CD4-positive, alpha-beta T cell treated with Interleukin-15 for 1 hour (primary cell): ENCODE results near the gene CCT5.

Source experiments
- DNase-seq: peaks from one replicate; pipeline ENCODE4 v3.0.0-alpha.2; 2020

CCT5 gene

GRCh38 chr5:10249948-10250805, at the start of gene CCT5:
Gene CCT5 (plus strand): TSS chr5:10250280. CDS start chr5:10250341, 61 bp downstream.
- DNase-seq = peak; percentile 96

DNA sequence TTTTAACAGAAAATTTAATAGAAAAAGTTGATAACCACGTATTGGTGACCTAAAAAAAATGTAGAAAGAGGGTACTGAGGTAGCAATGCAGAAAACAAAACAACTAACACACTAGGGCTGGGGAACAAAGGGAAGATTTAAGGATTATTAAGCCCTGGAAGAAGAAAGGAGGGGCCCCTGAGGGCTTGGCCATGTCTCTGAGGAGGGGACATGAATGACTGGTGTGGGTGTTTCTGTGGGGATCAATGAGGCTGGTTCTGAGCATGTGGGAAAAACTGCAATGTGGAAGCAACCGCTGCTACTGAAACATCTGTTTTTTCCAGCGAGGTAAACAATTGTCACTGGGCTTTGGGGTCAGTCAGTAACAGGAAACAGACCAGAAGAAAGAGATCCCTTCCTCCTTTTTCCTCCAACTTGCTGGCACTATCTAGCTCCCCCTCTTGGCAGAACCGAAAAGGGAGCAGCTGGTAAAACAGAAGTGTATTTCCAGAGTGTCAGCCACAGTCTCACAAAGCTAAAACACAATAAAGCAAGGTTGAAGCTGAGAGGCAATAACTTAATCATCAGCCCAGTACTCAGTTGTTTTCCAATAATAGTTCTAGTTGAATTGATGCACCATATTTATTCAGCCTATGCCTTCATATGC, 48.7 kb upstream of the CCT5 start:
- DNase-seq = no peak

GRCh38 chr5:10202089-10202910, 47.8 kb upstream of the CCT5 start:
- no peak for DNase-seq

DNA sequence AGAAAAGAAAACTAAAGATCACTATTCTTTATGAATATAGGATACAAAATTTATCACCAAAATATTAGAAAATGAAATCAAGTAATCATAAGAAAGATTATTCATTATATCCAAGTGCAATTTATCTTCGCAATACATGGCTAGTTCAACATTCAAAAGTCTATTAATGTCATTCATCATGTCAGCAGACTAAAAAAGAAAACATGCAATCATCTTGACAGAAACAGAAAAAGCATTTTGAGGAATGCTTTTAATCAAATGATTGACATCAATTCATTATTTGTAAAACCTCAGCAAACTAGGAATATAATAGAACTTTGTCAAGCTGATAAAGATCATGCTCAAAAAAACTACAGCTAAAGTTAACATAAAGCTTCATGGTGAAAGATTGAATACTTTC, 41.1 kb upstream of the CCT5 start:
- no peak for DNase-seq

DNA sequence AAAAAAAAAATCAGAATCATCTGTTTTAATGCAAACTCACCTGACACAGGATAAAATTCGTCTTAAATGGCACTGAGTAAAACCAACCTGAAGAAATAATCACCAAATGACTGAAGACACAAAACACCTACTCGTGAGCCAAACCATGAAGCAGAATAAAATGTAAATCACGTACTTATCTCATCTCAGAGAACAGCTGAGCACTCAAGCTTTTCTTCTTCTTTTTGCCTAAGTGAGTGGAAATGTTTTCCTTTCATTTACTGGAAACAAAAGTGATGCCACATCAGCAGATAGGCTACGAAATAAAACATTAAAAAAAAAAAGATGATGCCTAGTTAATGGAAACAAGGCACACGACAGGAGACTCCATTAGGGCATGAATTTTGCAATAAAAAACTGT, 36.8 kb upstream of the CCT5 start:
- no peak for DNase-seq

DNA sequence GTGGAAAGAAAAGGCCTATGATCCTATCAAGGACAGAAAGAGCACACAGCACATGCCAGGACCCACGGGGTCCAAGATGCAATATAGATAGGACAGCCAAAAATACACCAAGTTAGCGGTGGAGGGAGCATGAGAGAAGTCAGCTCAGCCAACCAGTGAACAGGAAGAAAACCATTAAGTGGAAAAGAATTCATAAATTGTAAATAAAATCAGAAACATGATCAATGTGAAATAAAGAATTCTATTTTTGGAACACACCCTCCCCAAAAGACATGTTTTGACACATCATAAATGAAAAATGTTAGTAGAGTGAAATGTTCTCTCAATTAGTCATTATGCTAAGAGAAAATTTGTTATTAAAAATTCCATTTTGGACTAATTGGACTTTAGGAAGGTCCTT, 36.0 kb upstream of the CCT5 start:
- no peak for DNase-seq

GRCh38 chr5:10215366-10215765, 34.7 kb upstream of the CCT5 start:
- DNase-seq = no peak

GRCh38 chr5:10216107-10216506, 34.0 kb upstream of the CCT5 start:
- no peak for DNase-seq

GRCh38 chr5:10218658-10219057, 31.4 kb upstream of the CCT5 start:
- no peak for DNase-seq

GRCh38 chr5:10219068-10219467, 31.0 kb upstream of the CCT5 start:
- no peak for DNase-seq

DNA sequence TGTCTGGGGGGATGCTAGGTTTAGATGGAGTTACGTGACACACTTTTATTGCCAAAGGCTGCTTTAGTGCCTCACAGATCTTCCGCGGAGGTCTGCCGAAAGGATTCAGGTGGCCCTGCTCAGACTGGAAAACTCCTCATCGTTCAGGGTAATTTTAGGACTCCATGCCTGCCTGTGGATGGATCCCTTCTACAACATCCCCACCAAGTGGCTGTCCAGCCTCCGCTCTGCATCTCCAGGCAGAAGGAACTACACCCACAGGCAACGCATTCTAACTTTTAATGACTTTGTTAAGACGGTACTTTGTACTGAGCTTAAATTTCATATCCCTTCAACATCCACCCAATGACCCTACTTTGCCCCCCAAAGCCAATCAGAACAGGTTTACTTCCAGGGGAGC, 29.8 kb upstream of the CCT5 start:
- DNase-seq = no peak

DNA sequence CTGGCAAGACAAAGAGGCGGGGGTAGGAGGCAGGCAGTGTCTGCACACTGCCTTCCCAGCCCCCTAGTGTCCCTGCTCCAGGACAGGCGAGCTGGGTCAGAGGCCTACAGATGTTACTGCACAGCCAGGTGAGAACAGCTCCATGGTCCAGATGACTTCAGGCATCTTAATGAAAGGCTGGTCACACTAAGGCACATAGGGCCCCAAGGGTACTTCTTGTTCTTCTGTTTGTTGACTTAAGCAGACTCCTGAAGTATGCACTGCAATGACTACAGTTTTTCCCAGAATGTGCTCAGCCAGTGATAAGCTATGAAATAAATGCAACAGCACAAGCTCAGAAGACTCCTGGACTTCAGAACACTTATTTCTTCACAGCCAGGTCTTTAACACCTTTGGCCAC, 27.8 kb upstream of the CCT5 start:
- DNase-seq = no peak

DNA sequence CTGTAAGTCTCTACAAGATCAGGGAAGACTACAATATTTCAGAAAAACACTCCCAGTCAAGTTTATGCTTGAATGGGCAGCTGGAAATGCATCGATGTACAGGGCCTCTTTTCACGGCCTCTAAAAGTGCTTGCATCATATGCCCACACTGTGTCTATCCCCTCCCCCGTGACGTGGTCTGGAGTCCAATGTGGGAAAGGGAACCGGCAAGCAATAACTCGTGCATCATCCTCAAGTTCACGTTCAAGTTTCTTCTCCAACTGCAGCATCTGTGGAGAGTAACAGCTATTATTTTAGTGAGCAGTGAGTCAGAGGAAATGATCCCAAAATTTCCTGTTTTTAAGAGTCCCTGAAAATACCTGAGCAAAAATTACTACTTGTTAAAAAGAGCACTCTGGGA, 22.7 kb upstream of the CCT5 start:
- no peak for DNase-seq

- no peak for DNase-seq
Measured at GRCh38 chr5:10228288-10228687, 21.8 kb upstream of the CCT5 start.

DNA sequence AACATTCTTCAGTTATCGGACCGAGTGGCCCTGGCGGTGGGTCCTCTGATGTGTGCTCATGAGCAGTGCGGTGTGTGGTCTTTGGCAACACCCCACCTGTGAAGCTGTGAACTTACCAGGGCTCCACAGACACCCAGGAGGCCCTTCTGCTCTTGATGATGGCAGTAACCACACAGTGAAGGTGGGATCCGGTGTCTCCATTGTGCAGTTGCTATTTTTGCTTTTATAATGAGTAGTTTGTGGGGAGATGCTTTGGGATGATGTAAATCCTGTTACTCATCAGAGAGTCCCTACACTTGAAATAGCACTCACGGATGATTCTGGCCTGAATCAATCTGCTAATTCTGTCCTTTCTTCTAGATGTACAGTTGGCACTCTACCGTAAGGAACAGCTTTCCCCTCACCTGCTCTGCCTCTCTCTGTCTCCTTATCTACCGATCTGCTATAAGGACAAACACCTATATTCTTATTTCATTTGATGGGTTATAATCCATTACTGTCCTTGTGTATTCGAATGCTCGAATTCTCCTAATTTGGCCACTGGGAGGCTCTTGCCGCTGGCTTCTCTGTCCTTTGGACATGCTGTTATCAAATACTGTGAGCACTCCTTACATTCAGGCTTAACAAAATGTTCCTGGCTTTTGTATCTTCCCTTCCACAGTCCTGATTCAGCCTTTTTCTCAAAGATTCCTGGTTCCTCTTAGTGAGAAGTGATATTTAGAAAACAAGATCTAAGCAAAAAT, 20.6 kb upstream of the CCT5 start:
- DNase-seq = no peak

GRCh38 chr5:10232386-10232785, 17.7 kb upstream of the CCT5 start:
- DNase-seq = no peak

- DNase-seq = no peak
Measured at GRCh38 chr5:10233011-10233410, 17.1 kb upstream of the CCT5 start.

GRCh38 chr5:10233505-10233904, 16.6 kb upstream of the CCT5 start:
- no peak for DNase-seq

- no peak for DNase-seq
Measured at GRCh38 chr5:10235350-10235749, 14.7 kb upstream of the CCT5 start.

- no peak for DNase-seq
Measured at GRCh38 chr5:10243660-10244240, 6.3 kb upstream of the CCT5 start.

DNA sequence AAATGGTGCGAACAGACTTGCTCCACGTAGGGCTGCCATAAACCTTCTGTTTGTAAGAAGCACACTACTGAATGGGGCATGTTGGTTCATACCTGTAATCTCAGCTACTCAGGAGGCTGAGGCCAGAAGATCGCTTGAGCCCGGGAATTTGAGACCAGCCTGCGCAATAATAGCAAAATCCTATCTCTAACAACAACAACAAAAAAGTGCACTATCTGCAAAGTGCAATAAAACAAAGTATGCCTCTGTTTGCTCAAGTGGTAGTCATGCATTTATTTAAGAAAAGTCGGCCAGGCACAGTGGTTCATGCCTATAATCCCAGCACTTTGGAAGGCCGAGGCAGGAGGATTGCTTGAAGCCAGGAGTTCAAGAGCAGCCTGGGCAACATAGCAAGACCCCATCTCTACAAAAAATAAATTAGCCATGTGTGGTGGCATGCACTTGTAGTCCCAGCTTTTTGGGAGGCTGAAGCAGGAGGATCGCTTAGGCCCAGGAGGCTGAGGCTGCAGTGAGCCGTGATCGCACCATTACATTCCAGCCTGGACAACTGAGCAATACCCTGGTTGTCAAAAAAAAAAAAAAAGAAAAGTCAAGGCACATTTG, 5.6 kb upstream of the CCT5 start:
- DNase-seq = no peak

DNA sequence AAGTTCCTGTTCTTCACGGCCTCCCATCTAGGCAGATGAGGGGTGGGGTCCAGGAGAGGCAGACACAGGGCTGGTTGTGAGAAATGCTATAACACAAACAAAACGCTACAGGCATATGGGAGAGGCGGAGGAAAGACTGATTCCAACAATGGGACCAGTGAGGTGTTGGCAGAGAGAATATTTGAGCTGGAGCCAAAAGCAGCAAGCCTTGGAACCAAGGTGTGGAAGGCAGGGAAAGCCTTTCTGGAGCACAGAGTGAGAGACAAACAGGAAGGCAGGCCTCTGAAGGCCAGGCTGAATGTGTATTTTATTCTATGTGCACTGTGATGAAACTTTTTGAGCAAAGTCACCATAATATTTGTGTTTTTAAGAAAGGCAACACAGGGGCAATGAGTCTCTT, 3.3 kb upstream of the CCT5 start:
- no peak for DNase-seq
